T follicular helper cell (primary cell): ENCODE data around the gene BMPR1B.
"Not testable (repeated sequence)": the region's sequence is repeated elsewhere in the genome, so short reads cannot be mapped to it uniquely, and the experiment has no call there.

ENCODE experiments used
- DNase-seq: peaks from one replicate; pipeline ENCODE4 v3.0.0-alpha.2; 2020; ENCODE audit warnings: low read depth

BMPR1B gene

GRCh38 chr4:94763005-94763404 lies 5.2 kb downstream of the BMPR1B start:
- DNase-seq = no peak

- no peak for DNase-seq
These were observed 5.7 kb downstream of the BMPR1B start for GRCh38 chr4:94763500-94763899.

- DNase-seq = no peak
These were observed 6.3 kb downstream of the BMPR1B start for GRCh38 chr4:94764069-94764468.

- DNase-seq = no peak
These were observed 7.4 kb downstream of the BMPR1B start for GRCh38 chr4:94765174-94765573.

- DNase-seq = no peak
These were observed 7.9 kb downstream of the BMPR1B start for GRCh38 chr4:94765648-94766047.

GRCh38 chr4:94766856-94767255 lies 9.1 kb downstream of the BMPR1B start:
- no peak for DNase-seq

GRCh38 chr4:94767446-94767845 lies 9.7 kb downstream of the BMPR1B start:
- no peak for DNase-seq

- DNase-seq = no peak
These were observed 25.0 kb downstream of the BMPR1B start for GRCh38 chr4:94782707-94783106.

GRCh38 chr4:94791701-94792100 lies 33.9 kb downstream of the BMPR1B start:
- no peak for DNase-seq

GRCh38 chr4:94798808-94799207 lies 41.1 kb downstream of the BMPR1B start:
- no peak for DNase-seq

GRCh38 chr4:94801016-94801415 lies 43.3 kb downstream of the BMPR1B start:
- DNase-seq = no peak

- DNase-seq = no peak
These were observed 44.3 kb downstream of the BMPR1B start for GRCh38 chr4:94802091-94802490.

- no peak for DNase-seq
These were observed 45.4 kb downstream of the BMPR1B start for GRCh38 chr4:94803181-94803580.

- DNase-seq = no peak
These were observed 46.9 kb downstream of the BMPR1B start for GRCh38 chr4:94804650-94805049.

- DNase-seq = no peak
These were observed 48.6 kb downstream of the BMPR1B start for GRCh38 chr4:94806376-94806775.

- no peak for DNase-seq
These were observed 53.9 kb downstream of the BMPR1B start for GRCh38 chr4:94811643-94812042.

- no peak for DNase-seq
These were observed 55.5 kb downstream of the BMPR1B start for GRCh38 chr4:94813221-94813620.

- DNase-seq = no peak
These were observed 56.5 kb downstream of the BMPR1B start for GRCh38 chr4:94814237-94814636.

- no peak for DNase-seq
These were observed 61.8 kb downstream of the BMPR1B start for GRCh38 chr4:94819371-94820168.

GRCh38 chr4:94826206-94826605 lies 68.5 kb downstream of the BMPR1B start:
- DNase-seq = no peak

- no peak for DNase-seq
These were observed 69.8 kb downstream of the BMPR1B start for GRCh38 chr4:94827481-94828110.

GRCh38 chr4:94828882-94829281 lies 71.1 kb downstream of the BMPR1B start:
- no peak for DNase-seq

- no peak for DNase-seq
These were observed 73.9 kb downstream of the BMPR1B start for GRCh38 chr4:94831607-94832006.

- DNase-seq = not testable (repeated sequence)
These were observed 74.6 kb downstream of the BMPR1B start for GRCh38 chr4:94832329-94832728.
